Measurements from ENCODE around the gene ZFP64.
"Not testable (repeated sequence)": the region's sequence is repeated elsewhere in the genome, so short reads cannot be mapped to it uniquely, and the experiment has no call there.

ZFP64 gene

GRCh38 chr20:52201395-52201794, 9.8 kb upstream of the ZFP64 start:
- peak; percentile 94 for DNase-seq

DNA sequence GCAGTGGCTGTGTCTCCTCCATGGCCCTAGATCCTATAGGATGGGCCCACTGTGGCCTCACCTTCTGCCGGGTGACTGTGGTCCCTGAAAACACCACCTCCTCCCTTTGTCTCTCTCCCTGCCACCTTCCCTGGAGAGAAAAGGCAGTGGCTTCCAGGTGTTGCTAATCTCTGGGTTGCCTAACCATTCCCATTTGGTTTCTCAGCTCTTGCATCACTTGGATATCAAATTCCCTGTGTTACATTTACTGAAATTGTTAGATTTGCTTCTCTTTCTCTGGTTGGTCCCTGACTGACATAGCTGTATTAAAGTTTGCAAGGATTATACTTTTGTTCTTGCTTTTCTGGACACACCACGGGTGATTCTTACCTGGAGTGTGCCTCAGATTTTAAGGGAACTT, 9.3 kb upstream of the ZFP64 start:
- peak; percentile 73 for DNase-seq

GRCh38 chr20:52196845-52197244, 5.3 kb upstream of the ZFP64 start:
- DNase-seq, result no peak

GRCh38 chr20:52193886-52194545, 2.4 kb upstream of the ZFP64 start:
- peak; percentile 66 for DNase-seq

DNA sequence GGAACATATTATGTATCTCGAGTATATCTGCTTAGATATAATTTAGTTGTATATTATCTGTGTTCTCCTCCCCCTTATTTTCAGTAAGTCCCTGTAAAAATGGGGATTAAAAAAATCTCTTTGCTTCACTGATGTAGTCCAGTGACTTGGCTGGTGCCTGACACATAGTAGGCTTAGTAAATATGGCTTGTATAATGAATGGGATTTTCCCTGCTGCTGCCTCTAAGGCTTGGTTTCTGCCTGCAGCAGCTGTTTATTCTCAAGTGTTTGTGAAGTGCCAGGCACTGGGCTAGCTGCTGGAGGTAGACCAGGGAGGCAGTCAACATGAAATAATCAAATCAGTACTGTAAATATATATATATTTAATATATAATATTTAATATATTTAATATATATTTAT, 1.6 kb upstream of the ZFP64 start:
- DNase-seq, result peak; percentile 39

- not testable (repeated sequence) for DNase-seq
These were observed 1.1 kb upstream of the ZFP64 start for GRCh38 chr20:52192719-52193007.

DNA sequence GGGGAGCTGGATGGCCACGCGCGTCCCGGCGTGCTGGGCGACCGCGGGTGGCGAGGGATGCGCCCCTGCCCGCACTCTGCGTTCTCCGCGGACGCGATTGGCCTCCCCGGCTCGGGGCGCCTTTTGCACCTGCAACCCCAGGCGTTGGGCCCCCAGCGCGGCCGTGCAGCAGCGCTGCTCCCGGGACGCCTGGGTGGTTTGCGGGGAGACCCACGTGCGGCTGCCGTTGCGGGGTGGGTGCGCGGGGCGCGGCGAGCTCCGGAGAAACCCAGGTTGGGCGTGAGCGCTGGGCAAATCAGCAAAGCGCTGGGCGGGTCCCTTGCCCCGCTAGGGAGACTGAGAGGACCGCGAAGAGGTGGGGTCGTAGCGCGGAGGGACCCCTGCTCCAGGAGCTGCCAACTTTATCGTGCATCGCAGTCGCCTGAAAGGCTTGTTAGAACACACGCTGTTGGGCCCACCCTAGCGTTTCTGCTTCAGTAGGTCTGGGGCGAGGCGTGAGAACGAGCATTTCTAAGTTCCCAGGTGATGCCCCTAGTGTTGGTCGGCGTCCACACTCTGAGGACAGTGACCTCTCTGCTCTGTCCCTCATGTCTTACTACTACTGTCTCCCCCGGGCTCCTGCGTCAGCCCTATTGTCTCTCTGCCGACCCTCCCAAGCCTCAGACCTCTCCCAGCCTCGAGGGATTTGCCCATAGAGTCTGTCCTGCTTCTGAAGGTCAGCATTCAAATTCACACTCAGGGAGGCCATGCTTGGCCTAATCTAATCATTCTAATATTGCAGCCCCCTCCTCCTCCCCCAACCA, 538 bp upstream of the ZFP64 start:
- peak; percentile 77 for DNase-seq

DNA sequence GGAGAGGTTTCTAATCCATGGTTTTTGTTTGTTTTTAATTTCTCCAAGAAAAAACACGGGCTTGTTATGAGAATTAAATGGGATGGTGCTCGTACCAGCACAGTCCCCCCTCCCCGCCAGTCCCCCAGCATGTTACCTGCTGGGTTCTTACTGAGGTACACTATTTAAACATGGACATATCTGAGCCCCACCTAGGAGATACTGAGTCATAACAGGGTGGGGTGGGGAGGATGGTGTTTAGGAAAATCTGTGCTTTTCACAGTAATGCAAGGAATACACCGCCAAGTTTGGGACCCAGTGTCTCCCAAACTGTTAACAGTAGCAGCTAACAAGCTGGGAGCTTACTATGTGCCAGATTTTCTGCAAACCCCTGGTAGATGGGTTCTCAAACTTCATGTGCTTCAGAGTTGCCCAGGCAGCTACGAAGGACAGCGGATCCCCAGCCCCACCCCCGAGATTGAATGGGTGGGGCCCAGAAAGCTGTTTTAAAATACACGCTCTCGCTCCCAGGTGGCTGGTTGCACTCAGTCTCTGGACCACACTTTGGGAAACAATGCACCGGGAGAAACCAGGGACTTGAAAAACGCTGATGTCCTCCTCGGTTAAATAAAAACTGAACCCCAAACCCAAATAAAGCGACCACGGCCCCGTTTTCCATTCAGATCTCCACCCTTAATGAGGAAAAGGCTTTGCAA, 995 bp downstream of the ZFP64 start:
- DNase-seq, result peak; percentile 50

DNA sequence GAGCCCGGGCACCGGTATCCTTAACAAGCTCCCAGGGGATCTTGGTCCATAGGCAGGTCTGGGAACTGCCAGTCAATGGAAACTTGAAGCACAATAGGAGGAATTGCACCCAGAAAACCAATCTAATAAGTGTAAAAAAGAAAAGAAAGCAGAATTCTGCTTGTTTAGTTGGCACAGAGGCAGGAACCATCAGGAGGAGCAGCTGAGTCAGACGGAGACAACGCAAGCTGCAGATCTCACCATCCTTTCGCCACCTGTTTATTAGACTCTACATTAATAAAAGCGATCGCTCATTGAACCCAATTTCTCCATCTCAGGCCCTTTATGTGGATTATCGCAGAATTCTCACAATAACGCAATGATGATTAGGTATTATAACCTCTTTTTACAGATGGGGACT, 9.8 kb downstream of the ZFP64 start:
- DNase-seq, result no peak

DNA sequence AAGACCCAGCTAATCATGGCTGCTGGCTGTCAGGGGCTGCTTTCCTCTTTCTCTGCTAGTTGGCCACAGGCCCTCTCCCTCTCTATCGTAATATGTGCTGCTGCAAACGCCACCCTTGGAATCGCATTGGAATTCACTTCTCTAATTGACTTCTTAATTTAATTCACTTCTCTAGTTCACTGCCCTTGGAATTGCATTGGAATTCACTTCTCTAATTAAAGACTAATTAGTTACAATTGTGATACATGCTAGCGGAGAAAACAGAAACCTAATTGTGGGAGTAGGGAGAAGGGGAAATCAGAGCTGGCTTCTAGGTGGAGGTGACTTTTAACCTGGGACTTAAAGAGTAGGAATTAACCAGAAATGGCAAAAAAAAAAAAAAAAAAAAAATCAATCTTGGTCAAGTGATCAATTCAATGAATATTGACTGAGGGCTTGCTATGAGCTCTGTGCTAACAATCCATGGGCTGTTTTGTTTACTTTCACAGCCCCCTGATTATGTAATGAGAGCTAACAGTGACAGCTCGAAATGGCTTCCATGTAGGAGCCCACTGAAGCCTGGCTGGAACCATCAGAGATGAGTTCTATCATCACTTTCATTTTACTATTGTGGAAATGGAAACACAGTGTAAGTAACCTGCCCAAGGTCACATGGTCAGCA, 11.3 kb downstream of the ZFP64 start:
- no peak for DNase-seq

GRCh38 chr20:52179331-52180179, 12.0 kb downstream of the ZFP64 start:
- DNase-seq, result no peak

DNA sequence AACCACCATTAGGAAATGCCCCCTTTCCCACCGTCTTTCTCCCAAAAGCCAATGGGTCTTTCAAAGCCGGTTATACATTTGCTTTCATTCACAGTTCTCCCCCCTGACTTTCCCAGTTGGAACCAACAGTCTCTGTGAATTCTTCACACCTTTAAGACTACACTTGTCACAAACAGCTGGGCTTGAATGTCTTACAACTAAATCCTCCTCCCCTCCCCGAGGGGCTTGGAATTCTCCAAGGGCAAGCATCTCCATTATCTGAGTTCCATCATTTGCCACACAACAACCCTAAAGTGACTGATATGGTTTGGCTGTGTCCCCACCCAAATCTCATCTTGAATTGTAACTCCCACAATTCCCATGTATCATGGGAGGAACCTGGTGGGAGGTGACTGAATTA, 12.9 kb downstream of the ZFP64 start:
- no peak for DNase-seq

GRCh38 chr20:52175840-52176239, 15.7 kb downstream of the ZFP64 start:
- DNase-seq, result no peak

- DNase-seq, result no peak
These were observed 19.1 kb downstream of the ZFP64 start for GRCh38 chr20:52172392-52173047.

GRCh38 chr20:52171025-52171424, 20.6 kb downstream of the ZFP64 start:
- no peak for DNase-seq

- DNase-seq, result no peak
These were observed 23.5 kb downstream of the ZFP64 start for GRCh38 chr20:52168116-52168515.

DNA sequence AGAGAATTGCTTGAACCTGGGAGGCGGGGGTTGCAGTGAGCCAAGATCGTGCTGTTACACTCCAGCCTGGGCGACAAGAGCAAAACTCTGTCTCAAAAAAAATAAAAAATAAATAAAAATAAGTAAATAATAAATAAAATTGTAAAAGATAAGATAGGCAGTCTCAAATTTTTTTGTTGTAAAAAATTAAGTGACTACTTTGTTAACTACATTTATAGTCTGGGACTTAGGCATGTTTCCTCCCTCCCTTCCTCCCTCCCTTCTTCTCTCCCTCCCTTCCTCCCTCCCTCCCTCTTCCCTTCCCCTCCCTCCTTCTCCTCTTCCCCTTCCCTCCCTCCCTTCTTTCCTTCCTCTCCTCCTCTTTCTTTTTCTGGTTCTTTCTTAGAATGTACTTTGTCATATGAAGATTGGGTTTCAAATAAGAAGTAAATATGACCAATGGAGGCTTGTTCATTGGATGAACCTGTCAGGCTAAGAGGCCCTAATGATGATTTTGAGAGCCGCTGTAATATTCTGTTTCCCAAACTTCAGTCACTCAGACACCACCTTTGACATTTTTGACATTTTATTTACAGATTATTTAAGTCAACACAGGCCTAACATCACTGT, 24.2 kb downstream of the ZFP64 start:
- DNase-seq, result no peak

GRCh38 chr20:52166150-52166549, 25.4 kb downstream of the ZFP64 start:
- DNase-seq, result no peak

DNA sequence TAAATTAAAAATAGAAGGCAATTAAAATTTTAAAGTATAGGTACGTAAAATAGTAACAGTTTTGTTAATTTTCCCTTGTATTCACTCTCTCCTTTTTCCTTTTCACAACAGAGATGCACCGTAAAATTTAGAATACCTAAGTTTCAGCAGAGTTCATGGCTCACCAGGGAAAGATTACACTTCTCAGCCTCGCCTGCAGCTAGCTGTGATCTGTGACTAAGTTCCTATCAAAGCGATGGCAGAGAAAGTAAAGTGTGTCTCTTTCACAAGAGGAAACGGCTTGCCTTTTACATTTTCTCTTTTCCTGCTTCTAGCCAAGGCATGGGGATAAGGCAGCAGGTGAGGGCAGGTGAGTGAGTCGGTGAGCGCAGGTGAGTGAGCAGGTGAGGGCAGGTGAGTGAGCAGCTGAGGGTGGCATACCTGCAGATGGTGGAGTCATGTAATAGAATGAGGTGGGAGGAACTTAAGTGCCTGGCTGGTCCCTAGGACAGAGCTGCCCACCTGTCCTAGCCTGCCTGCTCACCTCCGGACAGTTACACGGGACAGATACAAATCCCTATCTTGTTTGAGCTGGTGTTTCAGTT, 30.9 kb downstream of the ZFP64 start:
- no peak for DNase-seq

DNA sequence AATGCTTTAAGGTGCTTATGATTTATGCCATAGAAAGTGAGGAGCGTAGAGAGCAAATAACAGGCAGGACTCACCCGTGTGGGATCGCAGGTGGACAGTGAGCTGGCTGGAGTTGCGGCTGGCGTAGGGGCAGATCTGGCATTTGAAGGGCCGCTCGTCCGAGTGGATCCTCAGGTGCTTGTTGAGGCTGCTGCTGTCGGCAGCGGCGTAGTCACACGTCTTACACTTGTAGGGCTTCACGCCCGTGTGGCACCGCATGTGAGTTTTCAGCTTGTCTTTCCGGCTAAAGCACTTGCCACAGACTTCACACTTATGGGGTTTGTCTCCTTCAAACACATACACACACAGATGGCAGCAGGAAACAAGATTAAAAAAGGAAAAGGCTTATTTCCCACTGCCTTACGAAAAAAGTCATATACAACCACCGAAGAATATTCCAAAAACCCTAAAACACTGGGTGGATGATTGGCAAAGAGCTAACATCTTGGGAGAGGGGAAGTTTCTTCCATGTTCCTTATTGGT, 31.5 kb downstream of the ZFP64 start:
- no peak for DNase-seq

GRCh38 chr20:52154575-52154974, 37.0 kb downstream of the ZFP64 start:
- DNase-seq, result no peak

All from NCI-H69 (cell line).